Upper lobe of right lung (tissue), 1 donor: ENCODE results near the gene MACF1. TPM values are rescaled to one million over a fixed set of nuclear protein-coding genes. Genes with fewer than 3 reads are reported as not detected.

Source experiments
- ATAC-seq: fragments of 200-7000 bp; cut with Tn5 transposase; one replicate; pipeline ENCODE4 v1.9.1; 2020; ENCODE audit warnings: mild to moderate bottlenecking, moderate library complexity
- DNase-seq: peaks from one replicate; pipeline ENCODE4 v3.0.0-alpha.2; 2020
- H3K27ac ChIP-seq: fragments of 200-600 bp; one replicate; pipeline ENCODE4 v1.8.0; 2022
- H3K27me3 ChIP-seq: fragments of 200-600 bp; one replicate; pipeline ENCODE4 v1.8.0; 2022; ENCODE audit warnings: mild to moderate bottlenecking
- H3K36me3 ChIP-seq: fragments of 200-600 bp; one replicate; pipeline ENCODE4 v1.8.0; 2022
- H3K4me1 ChIP-seq: fragments of 200-600 bp; one replicate; pipeline ENCODE4 v1.8.0; 2022
- H3K4me3 ChIP-seq: fragments of 200-600 bp; one replicate; pipeline ENCODE4 v1.8.0; 2022; ENCODE audit warnings: mild to moderate bottlenecking
- H3K9me3 ChIP-seq: fragments of 200-600 bp; one replicate; pipeline ENCODE4 v1.8.0; 2022
- CTCF ChIP-seq: fragments of 200-600 bp; IDR thresholded peaks from one replicate; pipeline ENCODE4 v1.8.0; 2022; ENCODE audit warnings: antibody characterized with exemption
- intact Hi-C: fragments of 100-400 bp; cut with DNase I; formaldehyde crosslinking; loops from one replicate; pipeline ENCODE4 v1.11.0; 2022
- total RNA-seq: library from RNA; stranded (reverse); fragmentation: NEBNext Ultra II Directional; extraction: Animal tissue kit (Norgen Biotek cat#: 25700); gene quantifications from one replicate; pipeline ENCODE4 v1.2.1, GENCODE V29; 2021
- donor health status: DM: no; HTN: yes; CAD: no; lungs with severe emphysema.

MACF1 gene
- total RNA-seq, 1 donor from 2014 or later: 814 TPM

GRCh38 chr1:39385067-39385988 lies 180.8 kb downstream of the MACF1 start:
- Histone ChIP-seq H3K27me3 (no peaks in the 10 kb centered on the region), H3K9me3 (no peaks in the 10 kb centered on the region), H3K36me3 (peaks cover 100% of the 10 kb centered on the region), H3K4me3 (no peak overlapping the region), H3K4me1 (peaks cover 6% of the 10 kb centered on the region), H3K27ac (no peak overlapping the region)
- no peak for DNase-seq
- ATAC-seq: no peak
- intact Hi-C loops: no loop called here
- no peak for TF ChIP-seq CTCF

GRCh38 chr1:39386997-39387396 lies 182.5 kb downstream of the MACF1 start:
- Histone ChIP-seq H3K9me3 (no peaks in the 10 kb centered on the region), H3K4me1 (peaks cover 18% of the 10 kb centered on the region), H3K4me3 (no peak overlapping the region), H3K36me3 (peaks cover 97% of the 10 kb centered on the region), H3K27me3 (no peaks in the 10 kb centered on the region), H3K27ac (no peak overlapping the region)
- ATAC-seq: no peak
- no peak for DNase-seq
- TF ChIP-seq CTCF: no peak
- intact Hi-C loops: no loop called here

GRCh38 chr1:39387452-39387851 lies 183.0 kb downstream of the MACF1 start:
- Histone ChIP-seq H3K36me3 (peaks cover 95% of the 10 kb centered on the region), H3K27ac (no peak overlapping the region), H3K27me3 (no peaks in the 10 kb centered on the region), H3K4me1 (peaks cover 23% of the 10 kb centered on the region), H3K9me3 (no peaks in the 10 kb centered on the region), H3K4me3 (no peak overlapping the region)
- intact Hi-C loops: no loop called here
- TF ChIP-seq CTCF: no peak
- ATAC-seq (no peak), DNase-seq (no peak)

GRCh38 chr1:39391691-39392679 lies 187.5 kb downstream of the MACF1 start:
- intact Hi-C loops: no loop called here
- no peak overlapping the region for H3K4me3 ChIP-seq
- H3K27me3 ChIP-seq: no peaks in the 10 kb centered on the region
- DNase-seq: no peak
- H3K36me3 ChIP-seq: peaks cover 67% of the 10 kb centered on the region
- peaks cover 65% of the 10 kb centered on the region for H3K4me1 ChIP-seq
- H3K9me3 ChIP-seq: no peaks in the 10 kb centered on the region
- H3K27ac ChIP-seq: peak overlapping the region; percentile 63
- no peak for TF ChIP-seq CTCF
- peak; percentile 40 for ATAC-seq

- ATAC-seq: no peak
- no peak overlapping the region for H3K4me3 ChIP-seq
- peaks cover 74% of the 10 kb centered on the region for H3K4me1 ChIP-seq
- H3K27me3 ChIP-seq: no peaks in the 10 kb centered on the region
- DNase-seq: no peak
- TF ChIP-seq CTCF: no peak
- peaks cover 57% of the 10 kb centered on the region for H3K36me3 ChIP-seq
- H3K9me3 ChIP-seq: no peaks in the 10 kb centered on the region
- intact Hi-C loops: no loop called here
- peak overlapping the region; percentile 63 for H3K27ac ChIP-seq
These were observed 188.5 kb downstream of the MACF1 start for GRCh38 chr1:39392851-39393573.
